ENCODE results near the gene PPP1R12C.

Gene PPP1R12C

DNA sequence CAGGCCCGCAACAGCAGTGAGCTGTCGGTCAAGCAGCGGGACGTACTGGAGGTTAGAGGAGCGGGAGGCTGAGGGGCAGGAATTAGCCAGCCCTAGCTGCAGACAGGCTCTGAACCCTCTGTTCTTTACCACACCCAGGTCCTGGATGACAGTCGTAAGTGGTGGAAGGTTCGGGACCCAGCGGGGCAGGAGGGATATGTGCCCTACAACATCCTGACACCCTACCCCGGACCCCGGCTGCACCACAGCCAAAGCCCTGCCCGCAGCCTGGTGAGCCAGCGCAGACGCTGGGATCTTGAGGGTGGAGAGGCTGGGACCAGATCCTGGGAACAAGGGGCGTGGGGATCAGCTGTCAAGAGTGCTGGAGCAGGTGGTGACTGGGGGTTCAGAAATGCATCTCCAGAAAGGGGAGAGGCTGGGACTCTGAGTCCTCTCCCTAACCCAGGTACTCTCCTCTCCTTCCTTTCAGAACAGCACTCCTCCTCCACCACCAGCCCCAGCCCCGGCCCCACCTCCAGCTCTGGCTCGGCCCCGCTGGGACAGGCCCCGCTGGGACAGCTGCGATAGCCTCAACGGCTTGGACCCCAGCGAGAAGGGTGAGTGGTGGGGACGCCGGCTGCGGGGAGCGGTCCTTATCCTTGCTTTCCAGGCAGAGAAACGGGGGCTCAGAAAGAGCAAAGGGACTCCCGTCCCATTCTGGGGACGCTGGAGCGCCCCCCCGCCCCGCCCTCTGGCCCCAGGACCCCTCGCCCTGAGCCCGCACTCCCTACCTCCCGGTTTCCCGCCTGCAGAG lies 31.3 kb downstream of the PPP1R12C start:
- DNase-seq (ENCODE audit: low read depth), result no peak
- TF ChIP-seq MAX (IDR thresholded peaks at IDR 0.05; ENCODE audit: low read depth, low read length) (no peak), MYC (IDR thresholded peaks at IDR 0.05; ENCODE audit: low read depth, low read length) (no peak), POLR2A (IDR thresholded peaks at IDR 0.05; ENCODE audit: extremely low read depth, insufficient read length) (no peak), CTCF (IDR thresholded peaks at IDR 0.05; ENCODE audit: low read depth, low read length) (no peak)
- H3K4me3 ChIP-seq (ENCODE audit: low read depth, low read length), result no peak overlapping the region

DNA sequence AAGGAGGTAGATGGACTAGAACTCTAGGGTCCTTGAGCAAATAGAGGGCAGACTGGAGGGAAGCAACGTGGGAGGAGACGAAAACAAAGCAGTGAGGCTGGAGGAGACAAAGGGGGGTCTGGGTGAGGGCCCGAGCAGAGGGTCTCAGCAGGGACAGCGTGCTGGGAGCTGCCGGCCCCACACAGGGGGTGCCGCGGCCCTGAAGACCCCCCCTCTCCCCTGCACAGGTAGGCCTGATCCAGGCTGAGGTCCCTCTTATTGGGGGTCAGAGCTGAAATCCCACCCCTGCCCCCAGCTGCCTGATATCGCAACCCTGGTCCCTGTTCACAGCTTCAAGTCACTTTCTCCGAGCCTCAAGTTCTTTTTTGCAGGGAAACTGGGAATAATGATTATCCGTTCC lies 33.0 kb downstream of the PPP1R12C start:
- TF ChIP-seq CTCF (IDR thresholded peaks at IDR 0.05; ENCODE audit: low read depth, low read length), result no peak
- H3K4me3 ChIP-seq (ENCODE audit: low read depth, low read length), result no peak overlapping the region
- DNase-seq (ENCODE audit: low read depth), result no peak

GRCh38 chr19:55083004-55083850 lies 34.2 kb downstream of the PPP1R12C start:
- TF ChIP-seq MAX (IDR thresholded peaks at IDR 0.05; ENCODE audit: low read depth, low read length), result no peak
- TF ChIP-seq CTCF (IDR thresholded peaks at IDR 0.05; ENCODE audit: low read depth, low read length), result no peak
- no peak for TF ChIP-seq POLR2A (IDR thresholded peaks at IDR 0.05; ENCODE audit: extremely low read depth, insufficient read length)
- no peak for TF ChIP-seq MYC (IDR thresholded peaks at IDR 0.05; ENCODE audit: low read depth, low read length)
- no peak for DNase-seq (ENCODE audit: low read depth)
- no peak overlapping the region for H3K4me3 ChIP-seq (ENCODE audit: low read depth, low read length)

GRCh38 chr19:55082020-55082851 lies 35.2 kb downstream of the PPP1R12C start:
- no peak for TF ChIP-seq CTCF (IDR thresholded peaks at IDR 0.05; ENCODE audit: low read depth, low read length)
- TF ChIP-seq MAX (IDR thresholded peaks at IDR 0.05; ENCODE audit: low read depth, low read length), result no peak
- no peak for TF ChIP-seq POLR2A (IDR thresholded peaks at IDR 0.05; ENCODE audit: extremely low read depth, insufficient read length)
- TF ChIP-seq MYC (IDR thresholded peaks at IDR 0.05; ENCODE audit: low read depth, low read length), result no peak
- no peak for DNase-seq (ENCODE audit: low read depth)
- no peak overlapping the region for H3K4me3 ChIP-seq (ENCODE audit: low read depth, low read length)

DNA sequence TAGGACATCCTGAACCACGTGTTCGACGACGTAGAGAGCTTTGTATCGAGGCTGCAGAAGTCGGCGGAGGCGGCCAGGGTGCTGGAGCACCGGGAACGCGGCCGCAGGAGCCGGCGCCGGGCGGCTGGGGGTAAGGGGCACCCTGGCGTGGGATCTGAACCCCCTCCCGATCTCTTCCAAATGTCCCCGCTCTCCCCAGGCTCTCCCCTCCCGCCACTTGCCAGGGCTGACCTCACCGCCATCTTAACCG lies 35.7 kb downstream of the PPP1R12C start:
- no peak overlapping the region for H3K4me3 ChIP-seq (ENCODE audit: low read depth, low read length)
- DNase-seq (ENCODE audit: low read depth), result no peak
- TF ChIP-seq POLR2A (IDR thresholded peaks at IDR 0.05; ENCODE audit: extremely low read depth, insufficient read length), result no peak
- TF ChIP-seq CTCF (IDR thresholded peaks at IDR 0.05; ENCODE audit: low read depth, low read length), result no peak
- no peak for TF ChIP-seq MAX (IDR thresholded peaks at IDR 0.05; ENCODE audit: low read depth, low read length)
- no peak for TF ChIP-seq MYC (IDR thresholded peaks at IDR 0.05; ENCODE audit: low read depth, low read length)

Measured in NB4 (cell line).